ENCODE data around the gene PIP5K1B.

DNA sequence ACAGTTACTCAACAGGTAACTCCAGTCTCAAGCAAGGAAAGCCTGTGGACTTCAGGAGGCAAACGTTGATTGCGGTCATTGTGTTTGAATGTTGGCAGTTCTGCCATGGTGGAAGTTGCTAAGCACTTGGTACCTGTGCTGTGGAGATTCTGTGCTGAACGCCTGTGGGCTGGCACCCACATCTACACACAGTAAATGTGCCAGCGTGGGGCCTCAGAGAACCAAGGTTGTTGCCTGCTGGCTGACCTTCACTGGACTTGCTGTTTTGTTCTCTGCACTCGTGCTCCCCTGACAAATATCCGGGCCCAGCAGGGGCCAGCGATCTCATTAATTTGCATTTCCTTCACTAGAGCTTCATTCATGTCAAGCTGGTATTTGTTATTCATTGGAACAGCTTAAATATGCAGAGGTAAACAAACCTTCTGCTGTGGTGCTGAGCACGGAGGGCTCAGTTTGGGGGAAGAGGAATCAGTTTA, 167.0 kb downstream of the PIP5K1B start:
- TF ChIP-seq, protein P1, sequence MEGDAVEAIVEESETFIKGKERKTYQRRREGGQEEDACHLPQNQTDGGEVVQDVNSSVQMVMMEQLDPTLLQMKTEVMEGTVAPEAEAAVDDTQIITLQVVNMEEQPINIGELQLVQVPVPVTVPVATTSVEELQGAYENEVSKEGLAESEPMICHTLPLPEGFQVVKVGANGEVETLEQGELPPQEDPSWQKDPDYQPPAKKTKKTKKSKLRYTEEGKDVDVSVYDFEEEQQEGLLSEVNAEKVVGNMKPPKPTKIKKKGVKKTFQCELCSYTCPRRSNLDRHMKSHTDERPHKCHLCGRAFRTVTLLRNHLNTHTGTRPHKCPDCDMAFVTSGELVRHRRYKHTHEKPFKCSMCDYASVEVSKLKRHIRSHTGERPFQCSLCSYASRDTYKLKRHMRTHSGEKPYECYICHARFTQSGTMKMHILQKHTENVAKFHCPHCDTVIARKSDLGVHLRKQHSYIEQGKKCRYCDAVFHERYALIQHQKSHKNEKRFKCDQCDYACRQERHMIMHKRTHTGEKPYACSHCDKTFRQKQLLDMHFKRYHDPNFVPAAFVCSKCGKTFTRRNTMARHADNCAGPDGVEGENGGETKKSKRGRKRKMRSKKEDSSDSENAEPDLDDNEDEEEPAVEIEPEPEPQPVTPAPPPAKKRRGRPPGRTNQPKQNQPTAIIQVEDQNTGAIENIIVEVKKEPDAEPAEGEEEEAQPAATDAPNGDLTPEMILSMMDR (conservative IDR thresholded peaks at IDR 0.05; ENCODE audit: low read depth, low read length) = no peak
- TF ChIP-seq EZH2 (IDR thresholded peaks at IDR 0.05; ENCODE audit: borderline replicate concordance, low read depth, low read length, poor library complexity, severe bottlenecking) = no peak
